IMR-90 (cell line): Measurements from ENCODE around the gene CXCL8. TPM values are rescaled to one million over a fixed set of nuclear protein-coding genes. Genes with fewer than 3 reads are reported as not detected.

Experiments
- ATAC-seq: fragments of 200-7000 bp; cut with Tn5 transposase; 2 replicates; pipeline ENCODE4 v1.9.1; 2020; ENCODE audit warnings: low read depth, mild to moderate bottlenecking, moderate library complexity
- BruUV-seq: library from RNA; stranded (reverse); fragments of 400-500 nt; replicated peaks from 2 replicates; lab custom pipeline; 2021; lab: Mats Ljungman, UMichigan
- CTCF ChIA-PET: fragments of 300-600 bp; formaldehyde crosslinking; extraction: SDS; loops from one replicate; lab custom pipeline; 2021; ENCODE audit warnings: antibody characterized with exemption; lab: Yijun Ruan, JAX
- POLR2A ChIA-PET: fragments of 300-600 bp; sonication (Branson Sonifier 250); formaldehyde crosslinking; loops from one replicate; lab custom pipeline; 2022; ENCODE audit warnings: antibody characterized with exemption; ENCODE audit not compliant: unreplicated experiment; lab: Charles Lee
- DNase-seq: peaks from one replicate; pipeline ENCODE4 v3.0.0; 2013
- H2AFZ ChIP-seq: replicated peaks from 2 replicates; pipeline ENCODE3; 2013; ENCODE audit warnings: low read length, mild to moderate bottlenecking; ENCODE audit not compliant: poor library complexity
- H2AK5ac ChIP-seq: 2 replicates; pipeline ENCODE4 v1.6.1; 2013; ENCODE audit warnings: low read depth, low read length, inconsistent platforms
- H2AK9ac ChIP-seq: replicated peaks from 2 replicates; pipeline ENCODE3; 2013; ENCODE audit warnings: mild to moderate bottlenecking, low read depth, low read length, moderate library complexity; ENCODE audit not compliant: poor library complexity
- H2BK120ac ChIP-seq: 2 replicates; pipeline ENCODE4 v1.6.1; 2013; ENCODE audit warnings: low read depth, low read length, inconsistent platforms
- H2BK15ac ChIP-seq: 3 replicates; pipeline ENCODE4 v1.6.1; 2013; ENCODE audit warnings: low read depth, low read length, inconsistent platforms
- H2BK20ac ChIP-seq: 2 replicates; pipeline ENCODE4 v1.6.1; 2013; ENCODE audit warnings: low read depth, mild to moderate bottlenecking, inconsistent platforms, low read length, moderate library complexity
- H2BK5ac ChIP-seq: 2 replicates; pipeline ENCODE4 v1.6.1; 2013; ENCODE audit warnings: mild to moderate bottlenecking, low read depth, low read length, inconsistent platforms; ENCODE audit not compliant: poor library complexity, severe bottlenecking
- H3K14ac ChIP-seq: replicated peaks from 2 replicates; pipeline ENCODE4 v1.6.1; 2013; ENCODE audit warnings: low read depth, low read length, inconsistent platforms
- H3K18ac ChIP-seq: 2 replicates; pipeline ENCODE4 v1.6.1; 2013; ENCODE audit warnings: low read depth, low read length, control low read depth
- H3K23ac ChIP-seq: 2 replicates; pipeline ENCODE4 v1.6.1; 2013; ENCODE audit warnings: low read depth, low read length, inconsistent platforms
- H3K27ac ChIP-seq: 2 replicates; pipeline ENCODE4 v1.5.1; 2013; ENCODE audit warnings: mild to moderate bottlenecking, control low read depth, low read length; ENCODE audit not compliant: insufficient read depth
- H3K27me3 ChIP-seq: 2 replicates; pipeline ENCODE4 v1.6.1; 2013; ENCODE audit warnings: low read length; ENCODE audit not compliant: control insufficient read depth, insufficient read depth
- H3K36me3 ChIP-seq: 2 replicates; pipeline ENCODE4 v1.6.1; 2013; ENCODE audit warnings: low read length, mixed read lengths; ENCODE audit not compliant: control insufficient read depth, insufficient read depth
- H3K4ac ChIP-seq: 2 replicates; pipeline ENCODE4 v1.6.1; 2013; ENCODE audit warnings: low read depth, low read length, inconsistent platforms
- H3K4me1 ChIP-seq: 2 replicates; pipeline ENCODE4 v1.6.1; 2013; ENCODE audit warnings: low read length, mixed read lengths; ENCODE audit not compliant: control insufficient read depth, insufficient read depth
- H3K4me2 ChIP-seq: 2 replicates; pipeline ENCODE4 v1.6.1; 2013; ENCODE audit warnings: low read depth, mild to moderate bottlenecking, control low read depth, low read length, moderate library complexity
- H3K4me3 ChIP-seq: 2 replicates; pipeline ENCODE4 v1.5.1; 2013; ENCODE audit warnings: low read depth, mild to moderate bottlenecking, control low read depth, low read length, moderate library complexity; ENCODE audit not compliant: insufficient read depth
- H3K56ac ChIP-seq: 2 replicates; pipeline ENCODE4 v1.6.1; 2013; ENCODE audit warnings: low read length, inconsistent platforms; ENCODE audit not compliant: insufficient read depth; ENCODE audit errors: extremely low read depth
- H3K79me1 ChIP-seq, 2 experiments: 2 replicates each; pipeline ENCODE4 v1.6.1; 2013; ENCODE audit warnings: low read length in 2 of 2, inconsistent platforms in 1 of 2, low read depth in 1 of 2
- H3K9ac ChIP-seq: 2 replicates; pipeline ENCODE4 v1.6.1; 2013; ENCODE audit warnings: low read depth, low read length, control low read depth
- H3K9me1 ChIP-seq: 2 replicates; pipeline ENCODE4 v1.6.1; 2013; ENCODE audit warnings: low read length, inconsistent platforms; ENCODE audit not compliant: insufficient read depth
- H3K9me3 ChIP-seq: 2 replicates; pipeline ENCODE4 v1.6.1; 2013; ENCODE audit warnings: low read length; ENCODE audit not compliant: control insufficient read depth, insufficient read depth
- H4K20me1 ChIP-seq: 2 replicates; pipeline ENCODE4 v1.6.1; 2013; ENCODE audit warnings: low read length, inconsistent platforms; ENCODE audit not compliant: insufficient read depth
- H4K5ac ChIP-seq: 2 replicates; pipeline ENCODE4 v1.6.1; 2013; ENCODE audit warnings: mild to moderate bottlenecking, low read depth, low read length, control low read depth
- H4K8ac ChIP-seq, 2 experiments: 2 replicates each; pipeline ENCODE4 v1.6.1; 2013; ENCODE audit warnings: low read depth in 2 of 2, low read length in 2 of 2, control low read depth in 1 of 2, inconsistent platforms in 1 of 2
- H4K91ac ChIP-seq: 2 replicates; pipeline ENCODE4 v1.6.1; 2013; ENCODE audit warnings: low read depth, low read length, inconsistent platforms; ENCODE audit not compliant: insufficient read depth
- CEBPB ChIP-seq: IDR thresholded peaks from 2 replicates; pipeline ENCODE4 v1.6.1; 2012; ENCODE audit warnings: low read depth, low read length, improper control_type of control experiment
- CHD1 ChIP-seq: IDR thresholded peaks from 2 replicates; pipeline ENCODE4 v1.6.1; 2012; ENCODE audit warnings: low read depth, low read length, improper control_type of control experiment
- FOS ChIP-seq: fragments of 150-350 bp; IDR thresholded peaks from 2 replicates; pipeline ENCODE4 v1.6.1; 2016; ENCODE audit warnings: low read depth, low read length
- RFX5 ChIP-seq: IDR thresholded peaks from 2 replicates; pipeline ENCODE4 v1.8.0; 2012; ENCODE audit warnings: low read depth, mild to moderate bottlenecking, low read length, moderate library complexity
- SMC3 ChIP-seq: fragments of 150-350 bp; IDR thresholded peaks from 2 replicates; pipeline ENCODE4 v1.6.1; 2016; ENCODE audit warnings: low read depth, mild to moderate bottlenecking, antibody characterized with exemption, low read length, moderate library complexity
- WGBS, 2 experiments: methylation state at CpG; one replicate each; pipeline versions ENCODE4 v1.1.5 to v1.1.7; 2013; ENCODE audit warnings: missing lambda C conversion rate in 2 of 2; ENCODE audit not compliant: insufficient read length in 1 of 2; ENCODE audit errors: extremely low coverage in 2 of 2; 5-methylcytosine and 5-hydroxymethylcytosine counted together
- dilution Hi-C: fragments of 300-500 bp; cut with HindIII; formaldehyde crosslinking; loops from one replicate; pipeline ENCODE4 v1.14.3; 2018; ENCODE audit warnings: low sequenced_read_pairs; ENCODE audit not compliant: unreplicated experiment
- in situ Hi-C: fragments of 300-500 bp; cut with MboI; formaldehyde crosslinking; loops from 3 replicates; pipeline ENCODE4 v1.14.3; 2019; ENCODE audit warnings: low sequenced_read_pairs, inconsistent platforms, mixed read lengths
- intact Hi-C: fragments of 100-400 bp; cut with micrococcal nuclease; formaldehyde crosslinking; loops from 2 replicates; pipeline ENCODE4 v1.10.0; 2022
- polyA plus RNA-seq, 3 experiments: library from polyadenylated mRNA; depleted of rRNA; stranded (reverse); fragments of >200 nt; gene quantifications; 2 replicates each; pipeline ENCODE4 v1.2.3, GENCODE V29; 2012; ENCODE audit warnings: low replicate concordance in 1 of 3
- total RNA-seq: library from RNA; depleted of rRNA; stranded (reverse); fragments of >200 nt; gene quantifications from 2 replicates; pipeline ENCODE4 v1.2.3, GENCODE V29; 2012
- TF ChIP-seq, protein P1 (sequence below): conservative IDR thresholded peaks from 2 replicates; pipeline ENCODE4 v1.5.1; 2012; ENCODE audit warnings: mild to moderate bottlenecking, low read depth, low read length, improper control_type of control experiment

CXCL8 gene
- total and polyA plus RNA-seq, 2 of the 4 experiments (the other 2 are of a cell fraction): 2.2 to 2.7 TPM

- Histone ChIP-seq H4K91ac (no peak overlapping the region), H3K4me3 (no peak overlapping the region), H3K79me1 (no peaks in the 10 kb centered on the region), H3K9ac (no peak overlapping the region), H3K18ac (no peak overlapping the region), H3K9me1 (peaks cover 4% of the 10 kb centered on the region; the same call in 1 of the 2 replicates), H3K4me1 (peaks cover 6% of the 10 kb centered on the region), H2BK20ac (no peak overlapping the region), H3K27me3 (no peaks in the 10 kb centered on the region), H3K14ac (no peak overlapping the region), H3K4ac (no peak overlapping the region), H3K56ac (no peak overlapping the region), H4K5ac (no peak overlapping the region), H3K36me3 (no peaks in the 10 kb centered on the region), H2BK5ac (no peak overlapping the region), H3K4me2 (no peak overlapping the region), H3K23ac (no peak overlapping the region), H4K8ac (no peak overlapping the region), H3K9me3 (no peaks in the 10 kb centered on the region), H3K27ac (no peak overlapping the region), H2AFZ (no peak overlapping the region), H2AK9ac (no peak overlapping the region), H4K20me1 (no peaks in the 10 kb centered on the region), H2BK120ac (peak overlapping the region; percentile 6; the same call in 1 of the 2 replicates), H2BK15ac (peak overlapping the region; percentile 6; the same call in 1 of the 3 replicates), H2AK5ac (no peak overlapping the region)
- no peak for TF ChIP-seq SMC3
- TF ChIP-seq, protein P1, sequence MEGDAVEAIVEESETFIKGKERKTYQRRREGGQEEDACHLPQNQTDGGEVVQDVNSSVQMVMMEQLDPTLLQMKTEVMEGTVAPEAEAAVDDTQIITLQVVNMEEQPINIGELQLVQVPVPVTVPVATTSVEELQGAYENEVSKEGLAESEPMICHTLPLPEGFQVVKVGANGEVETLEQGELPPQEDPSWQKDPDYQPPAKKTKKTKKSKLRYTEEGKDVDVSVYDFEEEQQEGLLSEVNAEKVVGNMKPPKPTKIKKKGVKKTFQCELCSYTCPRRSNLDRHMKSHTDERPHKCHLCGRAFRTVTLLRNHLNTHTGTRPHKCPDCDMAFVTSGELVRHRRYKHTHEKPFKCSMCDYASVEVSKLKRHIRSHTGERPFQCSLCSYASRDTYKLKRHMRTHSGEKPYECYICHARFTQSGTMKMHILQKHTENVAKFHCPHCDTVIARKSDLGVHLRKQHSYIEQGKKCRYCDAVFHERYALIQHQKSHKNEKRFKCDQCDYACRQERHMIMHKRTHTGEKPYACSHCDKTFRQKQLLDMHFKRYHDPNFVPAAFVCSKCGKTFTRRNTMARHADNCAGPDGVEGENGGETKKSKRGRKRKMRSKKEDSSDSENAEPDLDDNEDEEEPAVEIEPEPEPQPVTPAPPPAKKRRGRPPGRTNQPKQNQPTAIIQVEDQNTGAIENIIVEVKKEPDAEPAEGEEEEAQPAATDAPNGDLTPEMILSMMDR: no peak
- TF ChIP-seq RFX5: no peak
- no peak for TF ChIP-seq CEBPB
- TF ChIP-seq CHD1: no peak
- TF ChIP-seq FOS: no peak
- no peak for ATAC-seq
- peak; percentile 33 for DNase-seq
- ChIA-PET CTCF (interaction anchor here (0.7 kb wide), 1 partner anchor 17 kb away, joined by 3 read pairs; no protein-coding TSS in a partner anchor), POLR2A (no interaction called here)
- WGBS, 2 experiments: no CpG with 5 or more reads among the region's 1 CpG
- dilution Hi-C loops: no loop called here
- BruUV-seq: no TSS peak
- in situ Hi-C loops: loop anchor here (10.0 to 25.0 kb wide), 2 partner anchors 383 to 915 kb away; no protein-coding TSS in a partner anchor
- intact Hi-C loops: loop anchor here (10.0 kb wide), 1 partner anchor 147 kb away; no protein-coding TSS in a partner anchor
Observed at GRCh38 chr4:73721909-73722308, 18.5 kb upstream of the CXCL8 start.
